ENCODE results near the gene MAML3. TPM values are rescaled to one million over a fixed set of nuclear protein-coding genes. Genes with fewer than 3 reads are reported as not detected.

MAML3 gene
- total RNA-seq, 1 donor from 2014 or later = 8.1 TPM

- H3K27ac Mint-ChIP-seq (ENCODE audit: unreplicated experiment) = no peak overlapping the region
- Histone ChIP-seq H3K27me3 (ENCODE audit: insufficient read depth, low read length) (no peaks in the 10 kb centered on the region), H3K9me3 (ENCODE audit: insufficient read depth, low read depth, low read length) (no peaks in the 10 kb centered on the region), H3K27ac (ENCODE audit: low read depth, low read length) (no peak overlapping the region), H3K4me3 (ENCODE audit: insufficient read depth, low read depth, low read length) (no peak overlapping the region), H2AFZ (ENCODE audit: low read depth, low read length) (no peak overlapping the region), H3K4me1 (ENCODE audit: insufficient read depth, low read length) (peaks cover 9% of the 10 kb centered on the region), H4K20me1 (ENCODE audit: insufficient read depth, low read length) (no peaks in the 10 kb centered on the region), H3K36me3 (ENCODE audit: insufficient read depth, low read length) (no peaks in the 10 kb centered on the region), H3K4me2 (ENCODE audit: low read length) (no peak overlapping the region), H3K79me2 (ENCODE audit: insufficient read depth, low read length) (no peaks in the 10 kb centered on the region), H3K9ac (ENCODE audit: low read length) (no peak overlapping the region)
- no peaks in the 10 kb centered on the region for H3K36me3 Mint-ChIP-seq (ENCODE audit: low read depth, unreplicated experiment)
- peaks cover 3% of the 10 kb centered on the region for H3K27me3 Mint-ChIP-seq (ENCODE audit: low read depth, unreplicated experiment)
- no peaks in the 10 kb centered on the region for H3K9me3 Mint-ChIP-seq (ENCODE audit: unreplicated experiment)
- peaks cover 14% of the 10 kb centered on the region for H3K4me1 Mint-ChIP-seq (ENCODE audit: low read depth, unreplicated experiment)
- no peak for FAIRE-seq
- no peak for DNase-seq (ENCODE audit: low read depth)
- no peak overlapping the region for H3K4me3 Mint-ChIP-seq (ENCODE audit: unreplicated experiment)
- TF ChIP-seq CTCF (IDR thresholded peaks at IDR 0.05; ENCODE audit: insufficient read depth, low read depth, low read length) (no peak), EZH2 (IDR thresholded peaks at IDR 0.05; ENCODE audit: insufficient read depth, low read length) (no peak)
These were observed 35.8 kb upstream of the MAML3 start for GRCh38 chr4:140189805-140190204.

GRCh38 chr4:140188975-140189374, 35.0 kb upstream of the MAML3 start:
- no peaks in the 10 kb centered on the region for H3K36me3 Mint-ChIP-seq (ENCODE audit: low read depth, unreplicated experiment)
- Histone ChIP-seq H3K27me3 (ENCODE audit: insufficient read depth, low read length) (no peaks in the 10 kb centered on the region), H2AFZ (ENCODE audit: low read depth, low read length) (no peak overlapping the region), H3K27ac (ENCODE audit: low read depth, low read length) (no peak overlapping the region), H4K20me1 (ENCODE audit: insufficient read depth, low read length) (no peaks in the 10 kb centered on the region), H3K9ac (ENCODE audit: low read length) (no peak overlapping the region), H3K4me2 (ENCODE audit: low read length) (no peak overlapping the region), H3K4me1 (ENCODE audit: insufficient read depth, low read length) (peaks cover 9% of the 10 kb centered on the region), H3K9me3 (ENCODE audit: insufficient read depth, low read depth, low read length) (no peaks in the 10 kb centered on the region), H3K36me3 (ENCODE audit: insufficient read depth, low read length) (no peaks in the 10 kb centered on the region), H3K4me3 (ENCODE audit: insufficient read depth, low read depth, low read length) (no peak overlapping the region), H3K79me2 (ENCODE audit: insufficient read depth, low read length) (no peaks in the 10 kb centered on the region)
- no peaks in the 10 kb centered on the region for H3K9me3 Mint-ChIP-seq (ENCODE audit: unreplicated experiment)
- FAIRE-seq (no peak), DNase-seq (ENCODE audit: low read depth) (peak; percentile 55)
- H3K4me1 Mint-ChIP-seq (ENCODE audit: low read depth, unreplicated experiment) = peaks cover 14% of the 10 kb centered on the region
- no peak overlapping the region for H3K27ac Mint-ChIP-seq (ENCODE audit: unreplicated experiment)
- peaks cover 3% of the 10 kb centered on the region for H3K27me3 Mint-ChIP-seq (ENCODE audit: low read depth, unreplicated experiment)
- no peak overlapping the region for H3K4me3 Mint-ChIP-seq (ENCODE audit: unreplicated experiment)
- no peak for TF ChIP-seq EZH2 (IDR thresholded peaks at IDR 0.05; ENCODE audit: insufficient read depth, low read length)
- no peak for TF ChIP-seq CTCF (IDR thresholded peaks at IDR 0.05; ENCODE audit: insufficient read depth, low read depth, low read length)

- Histone ChIP-seq H3K27ac (ENCODE audit: low read depth, low read length) (no peak overlapping the region), H3K4me3 (ENCODE audit: insufficient read depth, low read depth, low read length) (no peak overlapping the region), H2AFZ (ENCODE audit: low read depth, low read length) (no peak overlapping the region), H3K36me3 (ENCODE audit: insufficient read depth, low read length) (no peaks in the 10 kb centered on the region), H3K27me3 (ENCODE audit: insufficient read depth, low read length) (no peaks in the 10 kb centered on the region), H3K9ac (ENCODE audit: low read length) (no peak overlapping the region), H4K20me1 (ENCODE audit: insufficient read depth, low read length) (no peaks in the 10 kb centered on the region), H3K9me3 (ENCODE audit: insufficient read depth, low read depth, low read length) (no peaks in the 10 kb centered on the region), H3K4me1 (ENCODE audit: insufficient read depth, low read length) (peaks cover 9% of the 10 kb centered on the region), H3K4me2 (ENCODE audit: low read length) (no peak overlapping the region), H3K79me2 (ENCODE audit: insufficient read depth, low read length) (no peaks in the 10 kb centered on the region)
- DNase-seq (ENCODE audit: low read depth) = no peak
- no peak overlapping the region for H3K27ac Mint-ChIP-seq (ENCODE audit: unreplicated experiment)
- peaks cover 14% of the 10 kb centered on the region for H3K4me1 Mint-ChIP-seq (ENCODE audit: low read depth, unreplicated experiment)
- no peak for TF ChIP-seq EZH2 (IDR thresholded peaks at IDR 0.05; ENCODE audit: insufficient read depth, low read length)
- TF ChIP-seq CTCF (IDR thresholded peaks at IDR 0.05; ENCODE audit: insufficient read depth, low read depth, low read length) = no peak
- no peak for FAIRE-seq
- H3K36me3 Mint-ChIP-seq (ENCODE audit: low read depth, unreplicated experiment) = no peaks in the 10 kb centered on the region
- H3K9me3 Mint-ChIP-seq (ENCODE audit: unreplicated experiment) = no peaks in the 10 kb centered on the region
- H3K27me3 Mint-ChIP-seq (ENCODE audit: low read depth, unreplicated experiment) = peaks cover 3% of the 10 kb centered on the region
- no peak overlapping the region for H3K4me3 Mint-ChIP-seq (ENCODE audit: unreplicated experiment)
These were observed 33.3 kb upstream of the MAML3 start for GRCh38 chr4:140187316-140187695.

Data from astrocyte (in vitro differentiated cells and primary cell).